ENCODE data around the gene SNRNP25.
"Not testable (repeated sequence)": the region's sequence is repeated elsewhere in the genome, so short reads cannot be mapped to it uniquely, and the experiment has no call there.

Gene SNRNP25

GRCh38 chr16:42069-42457, 11.6 kb upstream of the SNRNP25 start:
- DNase-seq, result no peak

GRCh38 chr16:42691-43090, 10.9 kb upstream of the SNRNP25 start:
- no peak for DNase-seq

- no peak for DNase-seq
Observed at GRCh38 chr16:43294-43693, 10.3 kb upstream of the SNRNP25 start.

- DNase-seq, result no peak
Observed at GRCh38 chr16:44655-45054, 9.0 kb upstream of the SNRNP25 start.

- DNase-seq, result no peak
Observed at GRCh38 chr16:45454-45853, 8.2 kb upstream of the SNRNP25 start.

GRCh38 chr16:46510-46909, 7.1 kb upstream of the SNRNP25 start:
- not testable (repeated sequence) for DNase-seq

- DNase-seq, result no peak
Observed at GRCh38 chr16:47234-47633, 6.4 kb upstream of the SNRNP25 start.

- no peak for DNase-seq
Observed at GRCh38 chr16:50769-51591, 2.6 kb upstream of the SNRNP25 start.

GRCh38 chr16:54237-54581, 581 bp downstream of the SNRNP25 start:
- no peak for DNase-seq

GRCh38 chr16:55571-56136, 2.0 kb downstream of the SNRNP25 start:
- DNase-seq, result no peak

- no peak for DNase-seq
Observed at GRCh38 chr16:56231-56927, 2.8 kb downstream of the SNRNP25 start.

GRCh38 chr16:57711-58110, 4.1 kb downstream of the SNRNP25 start:
- no peak for DNase-seq

GRCh38 chr16:58491-59439, 5.1 kb downstream of the SNRNP25 start:
- DNase-seq, result no peak

GRCh38 chr16:59440-60059, 5.9 kb downstream of the SNRNP25 start:
- no peak for DNase-seq

- no peak for DNase-seq
Observed at GRCh38 chr16:60166-60565, 6.5 kb downstream of the SNRNP25 start.

GRCh38 chr16:60929-61878, 7.6 kb downstream of the SNRNP25 start:
- DNase-seq, result no peak

GRCh38 chr16:61879-62281, 8.3 kb downstream of the SNRNP25 start:
- DNase-seq, result no peak

GRCh38 chr16:62283-62967, 8.8 kb downstream of the SNRNP25 start:
- no peak for DNase-seq

GRCh38 chr16:62968-63391, 9.4 kb downstream of the SNRNP25 start:
- no peak for DNase-seq

GRCh38 chr16:63466-63865, 9.8 kb downstream of the SNRNP25 start:
- no peak for DNase-seq
